Measurements from ENCODE around the gene TAS2R38.

TAS2R38 gene

GRCh38 chr7:141941075-141941474 is 32.5 kb downstream of the TAS2R38 start:
- TF ChIP-seq, protein P1, sequence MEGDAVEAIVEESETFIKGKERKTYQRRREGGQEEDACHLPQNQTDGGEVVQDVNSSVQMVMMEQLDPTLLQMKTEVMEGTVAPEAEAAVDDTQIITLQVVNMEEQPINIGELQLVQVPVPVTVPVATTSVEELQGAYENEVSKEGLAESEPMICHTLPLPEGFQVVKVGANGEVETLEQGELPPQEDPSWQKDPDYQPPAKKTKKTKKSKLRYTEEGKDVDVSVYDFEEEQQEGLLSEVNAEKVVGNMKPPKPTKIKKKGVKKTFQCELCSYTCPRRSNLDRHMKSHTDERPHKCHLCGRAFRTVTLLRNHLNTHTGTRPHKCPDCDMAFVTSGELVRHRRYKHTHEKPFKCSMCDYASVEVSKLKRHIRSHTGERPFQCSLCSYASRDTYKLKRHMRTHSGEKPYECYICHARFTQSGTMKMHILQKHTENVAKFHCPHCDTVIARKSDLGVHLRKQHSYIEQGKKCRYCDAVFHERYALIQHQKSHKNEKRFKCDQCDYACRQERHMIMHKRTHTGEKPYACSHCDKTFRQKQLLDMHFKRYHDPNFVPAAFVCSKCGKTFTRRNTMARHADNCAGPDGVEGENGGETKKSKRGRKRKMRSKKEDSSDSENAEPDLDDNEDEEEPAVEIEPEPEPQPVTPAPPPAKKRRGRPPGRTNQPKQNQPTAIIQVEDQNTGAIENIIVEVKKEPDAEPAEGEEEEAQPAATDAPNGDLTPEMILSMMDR (conservative IDR thresholded peaks at IDR 0.05; ENCODE audit: low read depth, low read length): no peak
- H3K4me3 ChIP-seq (ENCODE audit: low read length): no peak overlapping the region
- DNase-seq (ENCODE audit: low read depth): no peak

GRCh38 chr7:141930211-141930610 is 43.4 kb downstream of the TAS2R38 start:
- H3K4me3 ChIP-seq (ENCODE audit: low read length): no peak overlapping the region
- TF ChIP-seq, protein P1 (conservative IDR thresholded peaks at IDR 0.05; ENCODE audit: low read depth, low read length): no peak
- no peak for DNase-seq (ENCODE audit: low read depth)

GRCh38 chr7:141928845-141929195 is 44.8 kb downstream of the TAS2R38 start:
- TF ChIP-seq, protein P1 (conservative IDR thresholded peaks at IDR 0.05; ENCODE audit: low read depth, low read length): no peak

DNA sequence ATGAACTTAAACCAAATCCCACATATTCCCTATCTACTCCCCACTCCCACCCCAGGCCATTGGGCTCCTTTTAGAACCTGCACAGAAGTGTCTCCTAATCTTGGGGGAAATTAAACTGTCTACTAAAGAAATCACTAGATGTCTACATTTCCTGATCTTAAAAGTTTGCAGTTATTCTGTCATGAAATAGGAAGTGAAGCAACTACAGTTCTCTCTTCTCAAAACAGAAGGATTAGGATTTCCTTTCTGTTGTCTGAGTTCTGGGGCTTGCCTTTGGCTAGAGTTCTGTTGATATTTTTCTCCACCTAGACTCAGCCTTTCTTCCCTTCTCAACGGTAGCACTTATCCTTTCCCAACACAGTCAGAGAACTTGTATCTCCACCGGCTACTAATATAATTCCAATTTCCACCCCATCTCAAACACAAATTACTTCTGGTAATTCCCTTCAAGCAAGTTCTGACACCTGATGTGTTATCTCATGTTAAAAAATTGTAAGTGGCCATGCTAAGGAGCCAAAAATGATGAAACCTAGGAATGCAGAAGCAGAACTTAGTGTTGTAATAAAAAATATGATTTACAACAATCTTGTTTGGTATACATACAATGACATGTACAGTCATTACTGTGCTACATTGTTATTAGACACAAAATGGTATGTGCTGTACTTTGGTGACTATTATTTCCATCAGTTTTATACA is 45.3 kb downstream of the TAS2R38 start:
- TF ChIP-seq, protein P1 (conservative IDR thresholded peaks at IDR 0.05; ENCODE audit: low read depth, low read length): no peak
- DNase-seq (ENCODE audit: low read depth): no peak
- H3K4me3 ChIP-seq (ENCODE audit: low read length): no peak overlapping the region

More at GRCh38 chr7:141928845-141929195, 44.8 kb downstream of the TAS2R38 start:
- H3K4me3 ChIP-seq (ENCODE audit: low read length): no peak overlapping the region
- DNase-seq (ENCODE audit: low read depth): no peak
